ENCODE measurements around the gene C16orf74. TPM values are rescaled to one million over a fixed set of nuclear protein-coding genes. Genes with fewer than 3 reads are reported as not detected.

C16orf74 gene
- polyA plus RNA-seq, 2 of the 4 experiments (the other 2 are of a cell fraction): 3.8 to 9.1 TPM

- TF ChIP-seq TP53 (CRISPR knock-in tag; IDR thresholded peaks at IDR 0.05) (peak; percentile 15; the same call in 1 of the 2 replicates), RNF2 (IDR thresholded peaks at IDR 0.05; ENCODE audit: borderline replicate concordance, low read depth) (0 out of 2 replicates have a peak, but pooled peaks have one; percentile 57), HMGXB4 (CRISPR knock-in tag; IDR thresholded peaks at IDR 0.05; ENCODE audit: borderline replicate concordance) (no peak), FOXS1 (CRISPR knock-in tag; IDR thresholded peaks at IDR 0.05) (no peak), MAX (IDR thresholded peaks at IDR 0.05) (0 out of 2 replicates have a peak, but pooled peaks have one; percentile 35), CHD4 (IDR thresholded peaks at IDR 0.05; ENCODE audit: borderline replicate concordance) (no peak), NR3C1 (IDR thresholded peaks at IDR 0.05) (no peak), CEBPB (IDR thresholded peaks at IDR 0.05) (no peak), E2F6 (IDR thresholded peaks at IDR 0.05; ENCODE audit: borderline replicate concordance, low read depth) (peak; percentile 13; the same call in 1 of the 2 replicates), ATOH8 (CRISPR knock-in tag; IDR thresholded peaks at IDR 0.05; ENCODE audit: low read depth) (no peak)
- ATAC-seq (peak; percentile 36 to 39), DNase-seq (ENCODE audit: low read depth in 1 of 2, low spot score in 1 of 2) (no peak), FAIRE-seq (no peak)
- H3K4me2 ChIP-seq: peak overlapping the region; percentile 93
- H3K27ac ChIP-seq: peak overlapping the region; percentile 82 to 95
- peaks cover 40% of the 10 kb centered on the region for H3K4me1 ChIP-seq
- ChIA-PET POLR2A (no interaction called here), CTCF (interaction anchor here (1.4 to 1.8 kb wide), 3 partner anchors 10 to 15 kb away, joined by 3 to 8 read pairs (median 3); no protein-coding TSS in a partner anchor)
- H3K9me3 ChIP-seq: no peaks in the 10 kb centered on the region
- WGBS (ENCODE audit: missing lambda C conversion rate): 15% methylated on average over 15 of the region's 51 CpGs
- peak overlapping the region; percentile 94 for H3K4me3 ChIP-seq
Measured at GRCh38 chr16:85750146-85750826, 610 bp downstream of the C16orf74 start.

- CTCF ChIA-PET: interaction anchor here (1.5 to 2.8 kb wide), 2 partner anchors 10 to 16 kb away, joined by 3 to 16 read pairs; no protein-coding TSS in a partner anchor
- 67% methylated on average over 14 of the region's 14 CpGs for WGBS (ENCODE audit: missing lambda C conversion rate)
- peak overlapping the region; percentile 93 for H3K4me2 ChIP-seq
- H3K27ac ChIP-seq: peak overlapping the region; percentile 82 to 95; a peak in 5 of 6 replicates
- ATAC-seq: no peak
- POLR2A ChIA-PET: no interaction called here
- FAIRE-seq: no peak
- no peaks in the 10 kb centered on the region for H3K9me3 ChIP-seq
- no peak for DNase-seq (ENCODE audit: low read depth in 1 of 2, low spot score in 1 of 2)
- peaks cover 40% of the 10 kb centered on the region for H3K4me1 ChIP-seq
- peak overlapping the region; percentile 94 for H3K4me3 ChIP-seq
- no peak for TF ChIP-seq CHD4 (IDR thresholded peaks at IDR 0.05; ENCODE audit: borderline replicate concordance)
- TF ChIP-seq RFX5 (IDR thresholded peaks at IDR 0.05): no peak
- TF ChIP-seq ATOH8 (CRISPR knock-in tag; IDR thresholded peaks at IDR 0.05; ENCODE audit: low read depth): no peak
- no peak for TF ChIP-seq RAD21 (conservative IDR thresholded peaks at IDR 0.05 in 1 of 2, IDR thresholded peaks at IDR 0.05 in 1 of 2)
- TF ChIP-seq USF2 (IDR thresholded peaks at IDR 0.05): no peak
- no peak for TF ChIP-seq ZSCAN20 (CRISPR knock-in tag; IDR thresholded peaks at IDR 0.05)
- TF ChIP-seq HES2 (IDR thresholded peaks at IDR 0.05): no peak
- TF ChIP-seq SREBF2 (IDR thresholded peaks at IDR 0.05): no peak
- no peak for TF ChIP-seq RARB (CRISPR knock-in tag; IDR thresholded peaks at IDR 0.05)
- no peak for TF ChIP-seq HOXA7 (CRISPR knock-in tag; IDR thresholded peaks at IDR 0.05)
- TF ChIP-seq HOXB5 (CRISPR knock-in tag; IDR thresholded peaks at IDR 0.05): no peak
- no peak for TF ChIP-seq BCL3 (IDR thresholded peaks at IDR 0.05)
- no peak for TF ChIP-seq CTCF (IDR thresholded peaks at IDR 0.05)
- TF ChIP-seq ELK1 (IDR thresholded peaks at IDR 0.05; ENCODE audit: low read depth, low read length): no peak
- TF ChIP-seq SMC3 (IDR thresholded peaks at IDR 0.05): no peak
Measured at GRCh38 chr16:85749771-85750145, 1.1 kb downstream of the C16orf74 start.
